ENCODE measurements around the gene A3GALT2. TPM values are rescaled to one million over a fixed set of nuclear protein-coding genes. Genes with fewer than 3 reads are reported as not detected.
"Not testable (repeated sequence)": the region's sequence is repeated elsewhere in the genome, so short reads cannot be mapped to it uniquely, and the experiment has no call there.

The A3GALT2 gene
- total RNA-seq, 2 donors from 2014 or later, result not detected

DNA sequence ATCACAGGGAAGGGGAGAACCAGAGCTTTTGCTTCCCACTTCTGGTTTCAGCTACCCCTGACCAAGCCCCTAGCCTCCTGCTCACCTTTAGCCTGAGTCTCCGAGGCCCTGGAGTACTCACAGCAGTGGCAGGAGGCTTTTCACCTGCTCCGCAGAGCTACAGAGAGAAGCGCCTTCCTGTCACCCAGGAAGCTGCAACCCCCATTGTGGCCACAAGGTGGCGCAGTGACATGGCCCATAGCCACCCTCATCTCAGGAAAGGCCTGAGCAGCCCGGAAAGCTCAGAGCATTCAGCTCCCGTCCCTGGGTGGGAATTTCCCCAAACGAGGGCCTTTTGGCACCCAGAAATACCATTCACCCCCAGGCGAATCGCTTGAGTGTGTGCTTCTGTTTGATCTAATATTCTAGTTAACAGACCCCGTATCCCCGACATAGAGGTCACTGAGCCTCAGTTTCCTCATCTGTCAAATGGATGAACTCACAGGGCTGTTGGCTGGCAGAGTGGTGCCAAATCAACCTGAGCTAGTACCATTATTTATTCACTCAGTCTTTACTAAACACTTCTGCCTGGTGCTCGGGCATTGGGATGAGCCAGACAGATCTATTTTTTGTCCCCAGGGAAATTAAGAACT is 25.3 kb downstream of the A3GALT2 start:
- Histone ChIP-seq H3K4me1 (no peaks in the 10 kb centered on the region), H3K27me3 (no peaks in the 10 kb centered on the region), H3K4me3 (no peak overlapping the region), H3K9me3 (no peaks in the 10 kb centered on the region), H3K9ac (ENCODE audit: low read depth in 2 of 2, low read length in 2 of 2) (no peak overlapping the region), H3K36me3 (no peaks in the 10 kb centered on the region), H3K27ac (no peak overlapping the region)
- intact Hi-C loops (cut with DNase I), result loop anchor here (2.0 to 10.0 kb wide), 3 partner anchors 71 to 319 kb away; no protein-coding TSS in a partner anchor
- peak; percentile 90 for DNase-seq
- TF ChIP-seq, protein P1, sequence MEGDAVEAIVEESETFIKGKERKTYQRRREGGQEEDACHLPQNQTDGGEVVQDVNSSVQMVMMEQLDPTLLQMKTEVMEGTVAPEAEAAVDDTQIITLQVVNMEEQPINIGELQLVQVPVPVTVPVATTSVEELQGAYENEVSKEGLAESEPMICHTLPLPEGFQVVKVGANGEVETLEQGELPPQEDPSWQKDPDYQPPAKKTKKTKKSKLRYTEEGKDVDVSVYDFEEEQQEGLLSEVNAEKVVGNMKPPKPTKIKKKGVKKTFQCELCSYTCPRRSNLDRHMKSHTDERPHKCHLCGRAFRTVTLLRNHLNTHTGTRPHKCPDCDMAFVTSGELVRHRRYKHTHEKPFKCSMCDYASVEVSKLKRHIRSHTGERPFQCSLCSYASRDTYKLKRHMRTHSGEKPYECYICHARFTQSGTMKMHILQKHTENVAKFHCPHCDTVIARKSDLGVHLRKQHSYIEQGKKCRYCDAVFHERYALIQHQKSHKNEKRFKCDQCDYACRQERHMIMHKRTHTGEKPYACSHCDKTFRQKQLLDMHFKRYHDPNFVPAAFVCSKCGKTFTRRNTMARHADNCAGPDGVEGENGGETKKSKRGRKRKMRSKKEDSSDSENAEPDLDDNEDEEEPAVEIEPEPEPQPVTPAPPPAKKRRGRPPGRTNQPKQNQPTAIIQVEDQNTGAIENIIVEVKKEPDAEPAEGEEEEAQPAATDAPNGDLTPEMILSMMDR (IDR thresholded peaks at IDR 0.05), result peak; percentile 97

DNA sequence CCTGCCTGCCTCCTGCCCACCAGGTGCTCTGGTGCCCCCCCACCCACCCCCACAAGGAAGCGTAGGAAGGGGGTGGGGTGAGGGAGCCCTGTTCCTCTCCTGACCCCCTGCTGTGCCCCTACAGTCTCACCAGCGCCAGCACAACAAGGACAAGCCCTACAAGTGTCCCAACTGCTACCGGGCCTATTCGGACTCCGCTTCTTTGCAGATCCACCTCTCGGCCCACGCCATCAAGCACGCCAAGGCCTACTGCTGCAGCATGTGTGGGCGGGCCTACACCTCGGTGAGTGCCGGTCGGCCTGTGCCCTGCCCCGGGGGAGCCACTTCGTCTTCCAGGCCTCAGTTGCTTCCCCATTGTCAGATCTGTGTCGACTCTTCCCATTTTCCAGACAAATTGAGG is 25.9 kb downstream of the A3GALT2 start:
- no peaks in the 10 kb centered on the region for H3K36me3 ChIP-seq
- no peak for DNase-seq
- H3K9ac ChIP-seq (ENCODE audit: low read depth in 2 of 2, low read length in 2 of 2), result no peak overlapping the region
- no peak overlapping the region for H3K4me3 ChIP-seq
- H3K9me3 ChIP-seq, result no peaks in the 10 kb centered on the region
- no peaks in the 10 kb centered on the region for H3K27me3 ChIP-seq
- TF ChIP-seq, protein P1 (IDR thresholded peaks at IDR 0.05), result no peak
- no peaks in the 10 kb centered on the region for H3K4me1 ChIP-seq
- intact Hi-C loops (cut with DNase I), result loop anchor here (2.0 to 10.0 kb wide), 3 partner anchors 72 to 320 kb away; no protein-coding TSS in a partner anchor
- no peak overlapping the region for H3K27ac ChIP-seq

DNA sequence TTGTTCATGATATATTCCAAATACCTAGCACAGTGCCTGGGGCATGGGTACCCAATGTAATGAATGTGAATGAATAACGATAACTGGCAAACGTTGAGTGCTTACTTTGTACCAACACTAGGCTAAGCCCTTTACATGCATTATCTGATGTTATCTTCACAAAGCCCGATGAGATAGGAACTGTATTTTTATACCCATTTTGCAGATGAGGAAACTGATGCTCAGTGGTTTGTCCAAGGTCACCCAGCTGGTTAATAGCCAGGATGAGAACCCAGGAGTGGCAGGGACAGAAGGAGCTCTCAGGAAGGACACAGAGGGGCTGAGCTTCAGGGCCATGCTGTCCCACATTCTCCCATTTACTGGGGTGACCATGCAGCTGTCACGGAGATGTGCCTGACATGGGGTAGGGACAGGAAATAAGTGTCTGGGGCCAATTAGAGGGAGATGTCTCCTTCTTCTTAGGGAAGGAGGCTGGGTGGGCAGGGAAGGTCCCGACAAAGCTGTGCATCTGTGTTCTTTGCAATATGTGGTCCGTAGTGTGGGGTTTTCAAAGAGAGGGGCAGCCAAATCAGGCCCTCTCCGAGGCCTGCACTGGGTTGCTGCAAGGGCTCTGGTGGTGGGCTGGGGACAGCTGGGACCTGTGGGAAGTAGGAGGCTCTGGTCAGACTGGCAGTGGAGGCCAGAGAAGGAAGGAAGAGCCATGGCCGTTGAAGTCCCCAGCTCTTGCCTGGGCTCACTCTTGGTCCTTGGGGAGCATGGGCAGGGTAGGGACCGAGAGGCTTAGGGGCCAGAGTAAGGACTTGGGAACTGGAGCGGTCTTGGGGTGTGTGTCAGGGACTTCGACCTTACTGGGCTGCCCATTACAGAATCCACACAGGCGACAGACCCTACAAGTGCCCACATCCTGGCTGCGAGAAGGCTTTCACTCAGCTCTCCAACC is 26.6 kb downstream of the A3GALT2 start:
- Histone ChIP-seq H3K9ac (ENCODE audit: low read depth in 2 of 2, low read length in 2 of 2) (no peak overlapping the region), H3K4me3 (no peak overlapping the region), H3K4me1 (no peaks in the 10 kb centered on the region), H3K27me3 (no peaks in the 10 kb centered on the region), H3K9me3 (no peaks in the 10 kb centered on the region), H3K36me3 (no peaks in the 10 kb centered on the region), H3K27ac (no peak overlapping the region)
- TF ChIP-seq, protein P1 (IDR thresholded peaks at IDR 0.05), result no peak
- intact Hi-C loops (cut with DNase I), result loop anchor here (2.0 to 10.0 kb wide), 3 partner anchors 72 to 320 kb away; no protein-coding TSS in a partner anchor
- DNase-seq, result no peak

- intact Hi-C loops (cut with DNase I), result loop anchor here (10.0 kb wide), 1 partner anchor 322 kb away; no protein-coding TSS in a partner anchor
- H3K27me3 ChIP-seq, result no peaks in the 10 kb centered on the region
- no peak overlapping the region for H3K4me3 ChIP-seq
- no peak overlapping the region for H3K27ac ChIP-seq
- no peaks in the 10 kb centered on the region for H3K36me3 ChIP-seq
- H3K4me1 ChIP-seq, result no peaks in the 10 kb centered on the region
- TF ChIP-seq, protein P1 (IDR thresholded peaks at IDR 0.05), result no peak
- no peak overlapping the region for H3K9ac ChIP-seq (ENCODE audit: low read depth in 2 of 2, low read length in 2 of 2)
- H3K9me3 ChIP-seq, result no peaks in the 10 kb centered on the region
- no peak for DNase-seq
Measured at GRCh38 chr1:33292726-33293340, 28.1 kb downstream of the A3GALT2 start.

DNA sequence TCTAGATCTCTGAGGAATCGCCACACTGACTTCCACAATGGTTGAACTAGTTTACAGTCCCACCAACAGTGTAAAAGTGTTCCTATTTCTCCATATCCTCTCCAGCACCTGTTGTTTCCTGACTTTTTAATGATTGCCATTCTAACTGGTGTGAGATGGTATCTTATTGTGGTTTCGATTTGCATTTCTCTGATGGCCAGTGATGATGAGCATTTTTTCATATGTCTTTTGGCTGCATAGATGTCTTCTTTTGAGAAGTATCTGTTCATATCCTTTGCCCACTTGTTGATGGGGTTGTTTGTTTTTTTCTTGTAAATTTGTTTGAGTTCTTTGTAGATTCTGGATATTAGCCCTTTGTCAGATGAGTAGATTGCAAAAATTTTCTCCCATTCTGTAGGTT is 30.3 kb downstream of the A3GALT2 start:
- not testable (repeated sequence) for H3K9ac ChIP-seq (ENCODE audit: low read depth in 2 of 2, low read length in 2 of 2); H3K36me3 ChIP-seq; H3K4me1 ChIP-seq; H3K4me3 ChIP-seq; H3K27me3 ChIP-seq; DNase-seq; H3K9me3 ChIP-seq; H3K27ac ChIP-seq
- intact Hi-C loops (cut with DNase I), result loop anchor here (10.0 kb wide), 1 partner anchor 324 kb away; no protein-coding TSS in a partner anchor

Data from colonic mucosa (tissue), 4 donors.